Kidney (tissue), 14 donors: ENCODE results near the gene WDR47. TPM values are rescaled to one million over a fixed set of nuclear protein-coding genes. Genes with fewer than 3 reads are reported as not detected.
"Not testable (repeated sequence)": the region's sequence is repeated elsewhere in the genome, so short reads cannot be mapped to it uniquely, and the experiment has no call there.

Experiments
- DNase-seq, 5 donors: peaks; one replicate each; pipeline ENCODE4 v3.0.0-alpha.2; 2013 to 2020
- FAIRE-seq: peaks from 2 replicates; lab custom pipeline; 2012; peaks lifted over from hg19 to GRCh38; lab: Jason Lieb, UNC
- H3K27ac ChIP-seq, 2 donors: one replicate each; pipeline ENCODE4 v1.7.0; 2013; ENCODE audit warnings: low read depth in 2 of 2, low read length in 2 of 2, inconsistent platforms in 1 of 2
- H3K27me3 ChIP-seq: one replicate; pipeline ENCODE4 v1.7.1; 2013; ENCODE audit warnings: low read length, inconsistent platforms; ENCODE audit not compliant: control insufficient read depth, insufficient read depth
- H3K36me3 ChIP-seq, 3 donors: one replicate each; pipeline versions ENCODE4 v1.7.0 to v1.7.1; 2013; ENCODE audit warnings: low read length in 3 of 3, control low read depth in 1 of 3, inconsistent platforms in 1 of 3; ENCODE audit not compliant: insufficient read depth in 3 of 3, control insufficient read depth in 2 of 3
- H3K4me1 ChIP-seq, 3 donors: one replicate each; pipeline versions ENCODE4 v1.7.0 to v1.7.1; 2013; ENCODE audit warnings: low read length in 3 of 3, inconsistent platforms in 1 of 3, low read depth in 1 of 3; ENCODE audit not compliant: control insufficient read depth in 2 of 3, insufficient read depth in 2 of 3
- H3K4me3 ChIP-seq, 3 donors: one replicate each; pipeline versions ENCODE4 v1.7.0 to v1.8.1; 2013; ENCODE audit warnings: low read length in 3 of 3, control low read depth in 1 of 3, inconsistent platforms in 1 of 3
- H3K9ac ChIP-seq, 3 donors: one replicate each; pipeline versions ENCODE4 v1.7.0 to v1.7.1; 2013; ENCODE audit warnings: low read length in 3 of 3, control low read depth in 1 of 3, inconsistent platforms in 1 of 3
- H3K9me3 ChIP-seq, 3 donors: one replicate each; pipeline versions ENCODE4 v1.7.0 to v1.7.1; 2013; ENCODE audit warnings: low read length in 3 of 3, control low read depth in 1 of 3, inconsistent platforms in 1 of 3; ENCODE audit not compliant: control insufficient read depth in 2 of 3, insufficient read depth in 1 of 3
- intact Hi-C: fragments of 100-400 bp; cut with DNase I; formaldehyde crosslinking; loops from one replicate; pipeline ENCODE4 v1.11.1; 2022
- polyA plus RNA-seq: library from polyadenylated mRNA; stranded (reverse); fragments of 350-450 nt; fragmentation: Illumina TruSeq; extraction: RNeasy Lipid Tissue Mini Kit (QIAGEN cat#74804); gene quantifications from one replicate; pipeline ENCODE4 v1.2.3, GENCODE V29; 2014; ENCODE audit warnings: low read depth, low replicate concordance; ENCODE audit not compliant: insufficient read depth
- total RNA-seq: library from RNA; stranded (reverse); fragmentation: NEBNext Ultra II Directional; extraction: Animal tissue kit (Norgen Biotek cat#: 25700); gene quantifications from one replicate; pipeline ENCODE4 v1.2.1, GENCODE V29; 2021
- TF ChIP-seq, protein P1 (sequence below): IDR thresholded peaks from 3 replicates; pipeline ENCODE4 v1.5.1; 2012; ENCODE audit warnings: mild to moderate bottlenecking, moderate library complexity, borderline replicate concordance; ENCODE audit not compliant: insufficient read depth; ENCODE audit errors: extremely low read depth
- donor health status: control.
- donor health status: control.
- donor health status: control.
- donor health status: control.
- donor health status: control.
- donor health status: DM: yes; HTN: yes; CAD: no.
- donor health status: Normal renal cell carcinoma (clear cell type).

The WDR47 gene
- total and polyA plus RNA-seq, 2 donors from 2014 or later = 5.1 to 15.8 TPM

DNA sequence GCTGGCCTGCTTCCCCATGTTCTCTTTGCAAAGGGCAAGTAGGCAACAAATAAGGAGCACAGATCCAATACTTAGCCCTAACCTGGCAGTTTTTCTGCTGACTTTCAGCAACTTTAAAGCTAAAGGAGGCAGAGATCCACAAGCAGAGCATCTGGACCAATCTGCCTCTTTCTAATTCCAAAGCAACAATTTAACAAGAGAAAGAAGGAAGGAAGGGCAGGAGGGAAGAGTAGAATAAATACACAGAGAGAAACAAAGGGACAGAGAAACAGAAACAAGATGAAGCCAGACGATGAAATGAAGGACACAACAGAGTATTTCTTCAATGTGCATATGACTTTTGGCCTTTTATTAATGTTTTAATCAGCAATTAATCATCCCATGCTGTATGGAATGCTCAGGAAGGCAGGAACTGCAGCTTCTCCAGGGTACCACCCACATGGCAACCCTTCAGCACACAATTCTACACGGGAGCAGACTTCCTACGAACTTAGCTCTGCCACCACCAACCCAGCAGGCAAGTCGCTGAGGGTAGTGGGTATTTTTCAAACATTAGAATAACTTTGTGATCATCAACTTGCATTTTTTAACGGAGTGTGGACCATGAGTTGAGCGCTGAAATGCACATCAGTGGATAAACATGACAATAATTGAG, 93.9 kb downstream of the WDR47 start:
- Histone ChIP-seq H3K4me3 (peak overlapping the region in 1 of 3 donors; percentile 14), H3K36me3 (peaks cover 0 to 8% (median 0%) of the 10 kb centered on the region in 3 donors), H3K4me1 (peaks cover 0 to 6% (median 0%) of the 10 kb centered on the region in 3 donors), H3K27me3 (no peaks in the 10 kb centered on the region), H3K27ac (no peak overlapping the region), H3K9ac (no peak overlapping the region), H3K9me3 (no peaks in the 10 kb centered on the region)
- intact Hi-C loops = no loop called here
- FAIRE-seq = no peak
- TF ChIP-seq, protein P1, sequence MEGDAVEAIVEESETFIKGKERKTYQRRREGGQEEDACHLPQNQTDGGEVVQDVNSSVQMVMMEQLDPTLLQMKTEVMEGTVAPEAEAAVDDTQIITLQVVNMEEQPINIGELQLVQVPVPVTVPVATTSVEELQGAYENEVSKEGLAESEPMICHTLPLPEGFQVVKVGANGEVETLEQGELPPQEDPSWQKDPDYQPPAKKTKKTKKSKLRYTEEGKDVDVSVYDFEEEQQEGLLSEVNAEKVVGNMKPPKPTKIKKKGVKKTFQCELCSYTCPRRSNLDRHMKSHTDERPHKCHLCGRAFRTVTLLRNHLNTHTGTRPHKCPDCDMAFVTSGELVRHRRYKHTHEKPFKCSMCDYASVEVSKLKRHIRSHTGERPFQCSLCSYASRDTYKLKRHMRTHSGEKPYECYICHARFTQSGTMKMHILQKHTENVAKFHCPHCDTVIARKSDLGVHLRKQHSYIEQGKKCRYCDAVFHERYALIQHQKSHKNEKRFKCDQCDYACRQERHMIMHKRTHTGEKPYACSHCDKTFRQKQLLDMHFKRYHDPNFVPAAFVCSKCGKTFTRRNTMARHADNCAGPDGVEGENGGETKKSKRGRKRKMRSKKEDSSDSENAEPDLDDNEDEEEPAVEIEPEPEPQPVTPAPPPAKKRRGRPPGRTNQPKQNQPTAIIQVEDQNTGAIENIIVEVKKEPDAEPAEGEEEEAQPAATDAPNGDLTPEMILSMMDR = no peak
- DNase-seq = no peak

DNA sequence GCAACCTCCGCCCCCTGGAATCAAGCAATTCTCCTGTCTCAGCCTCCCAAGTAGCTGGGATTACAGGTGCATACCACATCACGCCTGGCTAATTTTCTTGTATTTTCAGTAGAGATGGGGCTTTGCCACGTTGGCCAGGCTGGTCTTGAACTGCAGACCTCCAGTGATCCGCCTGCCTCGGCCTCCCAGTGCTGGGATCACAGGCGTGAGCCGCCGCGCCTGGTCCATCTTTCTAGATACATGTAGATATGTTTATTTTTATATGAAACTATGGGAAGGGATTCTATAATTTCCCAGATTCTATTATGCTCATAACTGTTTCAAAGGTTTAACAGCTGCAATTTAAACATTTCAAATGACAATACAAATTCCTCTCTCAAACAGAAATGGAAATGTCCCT, 105.7 kb downstream of the WDR47 start:
- Histone ChIP-seq H3K4me1 (no peaks in the 10 kb centered on the region), H3K9me3 (no peaks in the 10 kb centered on the region), H3K27ac (no peak overlapping the region), H3K27me3 (no peaks in the 10 kb centered on the region), H3K4me3 (no peak overlapping the region), H3K36me3 (peaks cover 0 to 46% (median 41%) of the 10 kb centered on the region in 3 donors), H3K9ac (no peak overlapping the region)
- FAIRE-seq = no peak
- intact Hi-C loops = no loop called here
- no peak for DNase-seq
- TF ChIP-seq, protein P1 = no peak

DNA sequence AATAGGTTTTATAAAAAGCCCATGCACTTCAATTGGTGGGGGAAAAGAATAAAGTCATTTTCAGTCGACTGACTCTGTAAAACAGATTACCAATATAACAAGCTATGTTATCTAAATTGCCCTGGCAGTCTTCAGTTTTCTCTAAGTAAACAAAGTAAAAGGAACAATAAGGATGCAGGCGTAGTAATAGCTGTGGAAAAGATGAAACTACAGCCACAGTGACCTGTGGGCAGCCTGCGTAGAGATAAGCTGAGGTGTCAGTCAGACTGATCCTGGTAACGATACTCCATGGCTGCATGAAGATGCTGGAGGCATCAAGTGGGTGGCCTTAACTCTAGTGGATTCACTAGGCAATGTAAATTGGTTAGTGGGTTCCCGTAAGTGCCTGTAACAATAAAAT, 108.0 kb downstream of the WDR47 start:
- FAIRE-seq = no peak
- no peaks in the 10 kb centered on the region for H3K9me3 ChIP-seq
- H3K4me1 ChIP-seq = no peaks in the 10 kb centered on the region
- TF ChIP-seq, protein P1 = no peak
- H3K27me3 ChIP-seq = no peaks in the 10 kb centered on the region
- H3K4me3 ChIP-seq = no peak overlapping the region
- intact Hi-C loops = no loop called here
- peaks cover 0 to 42% (median 42%) of the 10 kb centered on the region in 3 donors for H3K36me3 ChIP-seq
- DNase-seq = no peak
- no peak overlapping the region for H3K27ac ChIP-seq
- H3K9ac ChIP-seq = no peak overlapping the region

GRCh38 chr1:108927565-108927964, 114.3 kb downstream of the WDR47 start:
- intact Hi-C loops, H3K4me1 ChIP-seq, H3K9me3 ChIP-seq, FAIRE-seq, H3K4me3 ChIP-seq, H3K27ac ChIP-seq, H3K9ac ChIP-seq, DNase-seq, H3K27me3 ChIP-seq: not testable (repeated sequence)
- H3K36me3 ChIP-seq = peaks cover 3 to 26% (median 10%) of the 10 kb centered on the region in 3 donors
